ENCODE results near the gene PABPN1L. TPM values are rescaled to one million over a fixed set of nuclear protein-coding genes. Genes with fewer than 3 reads are reported as not detected.

Gene PABPN1L
- total RNA-seq, 2 experiments from 2014 or later: not detected

DNA sequence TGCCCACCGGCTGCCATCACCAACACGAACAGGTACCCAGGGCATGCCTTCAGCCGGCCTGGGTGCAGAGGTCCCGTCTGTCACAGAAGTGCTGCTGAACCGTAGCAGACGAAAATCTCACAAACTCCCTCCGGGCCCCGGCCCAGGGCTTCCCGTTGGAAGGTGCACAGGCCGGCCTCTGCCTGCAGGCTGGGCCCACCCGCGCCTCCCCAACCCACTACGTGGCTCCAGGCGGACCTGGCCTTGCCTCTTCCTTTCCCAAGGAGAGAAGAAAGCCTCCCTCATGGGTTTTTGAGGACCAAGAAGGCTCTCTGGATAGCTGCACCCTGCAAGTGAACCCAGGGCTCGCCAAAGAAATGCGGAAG is 45.5 kb upstream of the PABPN1L start:
- H3K36me3 Mint-ChIP-seq (ENCODE audit: low read depth): no peaks in the 10 kb centered on the region
- DNase-seq (no peak), ATAC-seq (ENCODE audit: poor library complexity) (no peak)
- Histone ChIP-seq H3K4me3 (ENCODE audit: low read length) (no peak overlapping the region), H3K4me1 (ENCODE audit: insufficient read depth, low read length) (no peaks in the 10 kb centered on the region), H3K27ac (ENCODE audit: low read depth in 1 of 2, low read length in 2 of 2) (no peak overlapping the region), H3K36me3 (ENCODE audit: insufficient read depth, low read length) (no peaks in the 10 kb centered on the region), H3K9me3 (ENCODE audit: control insufficient read depth in 1 of 2, insufficient read depth in 1 of 2, low read length in 2 of 2) (peaks cover 0 to 22% of the 10 kb centered on the region in 2 experiments), H3K27me3 (ENCODE audit: control insufficient read depth in 1 of 2, insufficient read depth in 2 of 2, low read length in 2 of 2) (no peaks in the 10 kb centered on the region)
- no peak for TF ChIP-seq CTCF (IDR thresholded peaks at IDR 0.05)
- intact Hi-C loops (cut with DNase I, micrococcal nuclease): loop anchor here in 1 of 2 experiments (5.0 kb wide), 1 partner anchor 50 kb away; no protein-coding TSS in a partner anchor
- POLR2A ChIA-PET: no interaction called here
- no peaks in the 10 kb centered on the region for H3K4me1 Mint-ChIP-seq (ENCODE audit: low read depth)
- CTCF ChIA-PET: no interaction called here
- H3K4me3 Mint-ChIP-seq: no peak overlapping the region
- H3K9me3 Mint-ChIP-seq: no peaks in the 10 kb centered on the region
- H3K27me3 Mint-ChIP-seq: peaks cover 5% of the 10 kb centered on the region
- no peak overlapping the region for H3K27ac Mint-ChIP-seq

GRCh38 chr16:88911136-88911945 is 44.9 kb upstream of the PABPN1L start:
- Histone ChIP-seq H3K4me3 (ENCODE audit: low read length) (no peak overlapping the region), H3K36me3 (ENCODE audit: insufficient read depth, low read length) (no peaks in the 10 kb centered on the region), H3K27ac (ENCODE audit: low read depth in 1 of 2, low read length in 2 of 2) (no peak overlapping the region), H3K4me1 (ENCODE audit: insufficient read depth, low read length) (no peaks in the 10 kb centered on the region), H3K9me3 (ENCODE audit: control insufficient read depth in 1 of 2, insufficient read depth in 1 of 2, low read length in 2 of 2) (peaks cover 0 to 22% of the 10 kb centered on the region in 2 experiments), H3K27me3 (ENCODE audit: control insufficient read depth in 1 of 2, insufficient read depth in 2 of 2, low read length in 2 of 2) (no peaks in the 10 kb centered on the region)
- intact Hi-C loops (cut with DNase I, micrococcal nuclease): loop anchor here in 1 of 2 experiments (5.0 kb wide), 1 partner anchor 51 kb away; no protein-coding TSS in a partner anchor
- Mint-ChIP-seq H3K9me3 (no peaks in the 10 kb centered on the region), H3K27me3 (peaks cover 5% of the 10 kb centered on the region), H3K36me3 (ENCODE audit: low read depth) (no peaks in the 10 kb centered on the region), H3K4me3 (no peak overlapping the region), H3K27ac (no peak overlapping the region), H3K4me1 (ENCODE audit: low read depth) (no peaks in the 10 kb centered on the region)
- DNase-seq: no peak
- CTCF ChIA-PET: no interaction called here
- ATAC-seq (ENCODE audit: poor library complexity): no peak
- POLR2A ChIA-PET: no interaction called here
- TF ChIP-seq CTCF (IDR thresholded peaks at IDR 0.05): no peak

GRCh38 chr16:88910284-88911135 is 44.0 kb upstream of the PABPN1L start:
- no peaks in the 10 kb centered on the region for H3K4me1 ChIP-seq (ENCODE audit: insufficient read depth, low read length)
- intact Hi-C loops (cut with DNase I, micrococcal nuclease): loop anchor here in 1 of 2 experiments (5.0 kb wide), 1 partner anchor 52 kb away; no protein-coding TSS in a partner anchor
- H3K9me3 ChIP-seq (ENCODE audit: control insufficient read depth in 1 of 2, insufficient read depth in 1 of 2, low read length in 2 of 2): peaks cover 0 to 22% of the 10 kb centered on the region in 2 experiments
- Mint-ChIP-seq H3K4me3 (no peak overlapping the region), H3K4me1 (ENCODE audit: low read depth) (no peaks in the 10 kb centered on the region), H3K27me3 (no peaks in the 10 kb centered on the region), H3K36me3 (ENCODE audit: low read depth) (no peaks in the 10 kb centered on the region), H3K27ac (no peak overlapping the region), H3K9me3 (no peaks in the 10 kb centered on the region)
- ATAC-seq (ENCODE audit: poor library complexity) (no peak), DNase-seq (no peak)
- no peak for TF ChIP-seq CTCF (IDR thresholded peaks at IDR 0.05)
- H3K4me3 ChIP-seq (ENCODE audit: low read length): no peak overlapping the region
- no peaks in the 10 kb centered on the region for H3K27me3 ChIP-seq (ENCODE audit: control insufficient read depth in 1 of 2, insufficient read depth in 2 of 2, low read length in 2 of 2)
- ChIA-PET POLR2A (no interaction called here), CTCF (no interaction called here)
- no peaks in the 10 kb centered on the region for H3K36me3 ChIP-seq (ENCODE audit: insufficient read depth, low read length)
- H3K27ac ChIP-seq (ENCODE audit: low read depth in 1 of 2, low read length in 2 of 2): no peak overlapping the region

Data from CD4-positive, alpha-beta T cell (primary cell).